Brain microvascular endothelial cell (primary cell): Measurements from ENCODE around the gene TBC1D10A.

Source experiments
- DNase-seq: peaks from one replicate; pipeline ENCODE4 v3.0.0-alpha.2; 2020
- H3K27ac ChIP-seq: fragments of 250-450 bp; sonication (Bioruptor Pico); 2 replicates; pipeline ENCODE4 v1.5.1; 2020; ENCODE audit warnings: mild to moderate bottlenecking, moderate library complexity
- H3K27me3 ChIP-seq: fragments of 250-450 bp; sonication (Bioruptor Pico); replicated peaks from 2 replicates; pipeline ENCODE4 v1.5.1; 2020; ENCODE audit warnings: mild to moderate bottlenecking
- H3K36me3 ChIP-seq: fragments of 250-450 bp; sonication (Bioruptor Pico); replicated peaks from 2 replicates; pipeline ENCODE4 v1.5.1; 2020; ENCODE audit warnings: mild to moderate bottlenecking
- H3K4me3 ChIP-seq: 2 replicates; pipeline ENCODE4 v1.5.1; 2011; ENCODE audit warnings: low read depth, mild to moderate bottlenecking, control low read depth, low read length, moderate library complexity
- CTCF ChIP-seq: IDR thresholded peaks from 2 replicates; pipeline ENCODE4 v1.5.1; 2011; ENCODE audit warnings: low read depth, mild to moderate bottlenecking, moderate library complexity, low read length, control low read depth, inconsistent platforms; ENCODE audit errors: missing control alignments
- in situ Hi-C: cut with HindIII; loops from 2 replicates; pipeline ENCODE4 v1.10.0; 2017; ENCODE audit warnings: low sequenced_read_pairs, low pct_ligation_motif_present

TBC1D10A gene

DNA sequence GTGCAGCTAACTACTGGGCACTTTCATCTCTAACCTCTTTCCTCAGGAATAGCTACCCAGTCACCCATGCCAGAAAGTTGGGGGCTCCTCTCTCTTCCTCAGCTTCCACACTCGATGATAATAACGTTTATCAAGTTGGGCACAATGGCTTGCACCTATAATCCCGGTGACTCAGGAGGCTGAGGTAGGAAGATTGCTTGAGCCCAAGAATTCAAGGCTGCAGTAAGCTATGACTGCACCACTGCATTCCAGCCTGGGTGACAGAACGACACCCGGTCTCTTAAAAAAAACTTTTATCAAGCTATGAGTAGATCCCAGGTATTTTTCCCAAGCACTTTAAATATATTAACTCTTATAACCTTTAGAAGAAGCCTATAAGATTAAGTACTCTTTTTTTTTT, 27.9 kb upstream of the TBC1D10A start:
- H3K27ac ChIP-seq, result no peak overlapping the region
- in situ Hi-C loops, result no loop called here

GRCh38 chr22:30351226-30351625, 24.5 kb upstream of the TBC1D10A start:
- DNase-seq, result no peak
- TF ChIP-seq CTCF, result no peak
- Histone ChIP-seq H3K4me3 (no peak overlapping the region), H3K27ac (no peak overlapping the region), H3K27me3 (no peaks in the 10 kb centered on the region), H3K36me3 (peaks cover 52% of the 10 kb centered on the region)
- in situ Hi-C loops, result no loop called here

More for the DNA sequence above, 27.9 kb upstream of the TBC1D10A start:
- no peaks in the 10 kb centered on the region for H3K27me3 ChIP-seq
- no peak overlapping the region for H3K4me3 ChIP-seq
- H3K36me3 ChIP-seq, result peaks cover 26% of the 10 kb centered on the region
- no peak for TF ChIP-seq CTCF
- DNase-seq, result no peak

- H3K36me3 ChIP-seq, result peaks cover 76% of the 10 kb centered on the region
- DNase-seq, result no peak
- TF ChIP-seq CTCF, result no peak
- no peaks in the 10 kb centered on the region for H3K27me3 ChIP-seq
- H3K27ac ChIP-seq, result no peak overlapping the region
- no peak overlapping the region for H3K4me3 ChIP-seq
- in situ Hi-C loops, result no loop called here
Observed at GRCh38 chr22:30348809-30349208, 22.1 kb upstream of the TBC1D10A start.

DNA sequence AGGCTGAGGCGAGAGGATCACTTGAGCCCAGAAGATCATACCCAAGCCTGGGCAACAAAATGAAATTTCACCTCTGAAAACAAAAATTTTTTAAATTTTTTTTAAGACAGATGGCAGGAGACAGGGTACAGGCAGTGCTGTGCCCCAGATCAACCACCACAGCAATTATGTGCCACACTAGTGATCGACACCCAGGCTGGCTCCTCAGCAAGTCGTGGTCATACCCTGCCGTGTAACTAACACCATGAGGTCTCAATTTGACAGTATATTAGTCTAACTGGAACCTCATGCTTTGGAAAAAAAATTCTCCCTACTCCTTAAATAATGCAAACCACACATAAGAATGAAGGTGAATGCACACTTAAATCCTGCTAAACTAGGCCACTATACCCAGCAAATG, 21.7 kb upstream of the TBC1D10A start:
- TF ChIP-seq CTCF, result no peak
- Histone ChIP-seq H3K27me3 (no peaks in the 10 kb centered on the region), H3K36me3 (peaks cover 80% of the 10 kb centered on the region), H3K4me3 (no peak overlapping the region), H3K27ac (no peak overlapping the region)
- in situ Hi-C loops, result no loop called here
- no peak for DNase-seq

GRCh38 chr22:30347255-30347892, 20.6 kb upstream of the TBC1D10A start:
- Histone ChIP-seq H3K27me3 (no peaks in the 10 kb centered on the region), H3K36me3 (peaks cover 85% of the 10 kb centered on the region), H3K27ac (no peak overlapping the region), H3K4me3 (no peak overlapping the region)
- in situ Hi-C loops, result no loop called here
- TF ChIP-seq CTCF, result no peak
- no peak for DNase-seq
